Measurements from ENCODE around the gene GZMM. TPM values are rescaled to one million over a fixed set of nuclear protein-coding genes. Genes with fewer than 3 reads are reported as not detected.

GZMM gene
- total RNA-seq, 2 donors from 2014 or later: 0.51 TPM; not detected in 1

- Histone ChIP-seq H3K36me3 (ENCODE audit: control insufficient read depth, insufficient read depth, low read length) (peaks cover 5% of the 10 kb centered on the region), H3K9ac (ENCODE audit: extremely low read depth, low read length, poor library complexity, severe bottlenecking) (peak overlapping the region; percentile 92), H3K9me3 (ENCODE audit: control insufficient read depth, low read length) (no peaks in the 10 kb centered on the region), H3K4me1 (ENCODE audit: control insufficient read depth, insufficient read depth, low read length) (peaks cover 6% of the 10 kb centered on the region), H3K27ac (ENCODE audit: low read depth, low read length) (no peak overlapping the region), H3K27me3 (ENCODE audit: control insufficient read depth, insufficient read depth, low read length, poor library complexity, severe bottlenecking) (no peaks in the 10 kb centered on the region), H3K4me3 (ENCODE audit: low read length) (peak overlapping the region; percentile 89)
- H3K27me3 Mint-ChIP-seq (ENCODE audit: insufficient read depth): peaks cover 9% of the 10 kb centered on the region
- H3K27ac Mint-ChIP-seq: peak overlapping the region; percentile 81
- H3K4me1 Mint-ChIP-seq: peaks cover 19% of the 10 kb centered on the region
- H3K9me3 Mint-ChIP-seq: no peaks in the 10 kb centered on the region
- peak; percentile 36 for DNase-seq
- WGBS, 2 experiments (ENCODE audit: insufficient coverage in 1 of 2, insufficient read length in 1 of 2): 67 to 76% methylated on average over 18 to 31 of the region's 32 CpGs
- no peak for TF ChIP-seq CTCF (conservative IDR thresholded peaks at IDR 0.05)
- peak overlapping the region; percentile 78 for H3K4me3 Mint-ChIP-seq
- peaks cover 14% of the 10 kb centered on the region for H3K36me3 Mint-ChIP-seq (ENCODE audit: low read depth)
These were observed 35.4 kb upstream of the GZMM start for GRCh38 chr19:508204-509150.

- Mint-ChIP-seq H3K4me3 (peak overlapping the region; percentile 42), H3K9me3 (no peaks in the 10 kb centered on the region), H3K27me3 (ENCODE audit: insufficient read depth) (peaks cover 14% of the 10 kb centered on the region), H3K4me1 (peaks cover 15% of the 10 kb centered on the region), H3K27ac (peak overlapping the region; percentile 91), H3K36me3 (ENCODE audit: low read depth) (peaks cover 19% of the 10 kb centered on the region)
- Histone ChIP-seq H3K4me1 (ENCODE audit: control insufficient read depth, insufficient read depth, low read length) (peaks cover 6% of the 10 kb centered on the region), H3K27ac (ENCODE audit: low read depth, low read length) (peak overlapping the region; percentile 90), H3K4me3 (ENCODE audit: low read length) (no peak overlapping the region), H3K36me3 (ENCODE audit: control insufficient read depth, insufficient read depth, low read length) (peaks cover 5% of the 10 kb centered on the region), H3K27me3 (ENCODE audit: control insufficient read depth, insufficient read depth, low read length, poor library complexity, severe bottlenecking) (no peaks in the 10 kb centered on the region), H3K9ac (ENCODE audit: extremely low read depth, low read length, poor library complexity, severe bottlenecking) (peak overlapping the region; percentile 53), H3K9me3 (ENCODE audit: control insufficient read depth, low read length) (no peaks in the 10 kb centered on the region)
- WGBS, 2 experiments (ENCODE audit: insufficient coverage in 1 of 2, insufficient read length in 1 of 2): 14 to 20% methylated on average over 7 to 21 of the region's 21 CpGs
- TF ChIP-seq CTCF (conservative IDR thresholded peaks at IDR 0.05): peak; percentile 100
- DNase-seq: peak; percentile 99
These were observed 33.2 kb upstream of the GZMM start for GRCh38 chr19:510606-511100.

GRCh38 chr19:511101-511851 is 32.6 kb upstream of the GZMM start:
- H3K4me3 Mint-ChIP-seq: peak overlapping the region; percentile 42
- Histone ChIP-seq H3K4me3 (ENCODE audit: low read length) (no peak overlapping the region), H3K27me3 (ENCODE audit: control insufficient read depth, insufficient read depth, low read length, poor library complexity, severe bottlenecking) (no peaks in the 10 kb centered on the region), H3K27ac (ENCODE audit: low read depth, low read length) (peak overlapping the region; percentile 90), H3K4me1 (ENCODE audit: control insufficient read depth, insufficient read depth, low read length) (peaks cover 6% of the 10 kb centered on the region), H3K36me3 (ENCODE audit: control insufficient read depth, insufficient read depth, low read length) (peaks cover 5% of the 10 kb centered on the region), H3K9me3 (ENCODE audit: control insufficient read depth, low read length) (no peaks in the 10 kb centered on the region), H3K9ac (ENCODE audit: extremely low read depth, low read length, poor library complexity, severe bottlenecking) (peak overlapping the region; percentile 53)
- peak overlapping the region; percentile 91 for H3K27ac Mint-ChIP-seq
- peak; percentile 88 for DNase-seq
- TF ChIP-seq CTCF (conservative IDR thresholded peaks at IDR 0.05): no peak
- H3K36me3 Mint-ChIP-seq (ENCODE audit: low read depth): peaks cover 21% of the 10 kb centered on the region
- H3K27me3 Mint-ChIP-seq (ENCODE audit: insufficient read depth): peaks cover 17% of the 10 kb centered on the region
- H3K9me3 Mint-ChIP-seq: no peaks in the 10 kb centered on the region
- 33 to 38% methylated on average over 17 to 30 of the region's 30 CpGs for WGBS, 2 experiments (ENCODE audit: insufficient coverage in 1 of 2, insufficient read length in 1 of 2)
- H3K4me1 Mint-ChIP-seq: peaks cover 15% of the 10 kb centered on the region
